Trophoblast cell (in vitro differentiated cells and primary cell): ENCODE data around the gene NFAM1.

Source experiments
- DNase-seq, 2 donors: peaks; one replicate each; pipeline ENCODE4 v3.0.0-alpha.2; 2016
- H2AFZ ChIP-seq: 2 replicates; pipeline ENCODE4 v1.6.1; 2013; ENCODE audit warnings: low read length, moderate library complexity, mild to moderate bottlenecking; ENCODE audit not compliant: insufficient read depth, poor library complexity
- H2AK5ac ChIP-seq: 2 replicates; pipeline ENCODE4 v1.6.1; 2013; ENCODE audit warnings: mild to moderate bottlenecking, low read length
- H2BK120ac ChIP-seq: 2 replicates; pipeline ENCODE4 v1.6.1; 2013; ENCODE audit warnings: low read length, mild to moderate bottlenecking, moderate library complexity; ENCODE audit not compliant: insufficient read depth, poor library complexity
- H2BK12ac ChIP-seq: 2 replicates; pipeline ENCODE4 v1.6.1; 2013; ENCODE audit warnings: mild to moderate bottlenecking, low read length, moderate library complexity
- H2BK5ac ChIP-seq: 2 replicates; pipeline ENCODE4 v1.6.1; 2013; ENCODE audit warnings: low read length, low read depth, moderate library complexity, mild to moderate bottlenecking; ENCODE audit not compliant: poor library complexity
- H3K14ac ChIP-seq: 2 replicates; pipeline ENCODE4 v1.6.1; 2013; ENCODE audit warnings: mild to moderate bottlenecking, low read length
- H3K18ac ChIP-seq: 2 replicates; pipeline ENCODE4 v1.6.1; 2013; ENCODE audit warnings: mild to moderate bottlenecking, low read length
- H3K23ac ChIP-seq: 2 replicates; pipeline ENCODE4 v1.6.1; 2013; ENCODE audit warnings: low read length
- H3K27ac ChIP-seq: 2 replicates; pipeline ENCODE4 v1.5.1; 2013; ENCODE audit warnings: low read depth, mild to moderate bottlenecking, inconsistent platforms, low read length, moderate library complexity
- H3K27me3 ChIP-seq: 2 replicates; pipeline ENCODE4 v1.6.1; 2013; ENCODE audit warnings: inconsistent platforms, mild to moderate bottlenecking, low read length, moderate library complexity; ENCODE audit not compliant: insufficient read depth
- H3K36me3 ChIP-seq, 2 experiments: 1 replicate in 1 of 2; 2 replicates in 1 of 2; pipeline ENCODE4 v1.6.1; 2013; ENCODE audit warnings: low read length in 2 of 2, mild to moderate bottlenecking in 2 of 2, moderate library complexity in 1 of 2; ENCODE audit not compliant: insufficient read depth in 2 of 2, control insufficient read depth in 1 of 2
- H3K4ac ChIP-seq: 2 replicates; pipeline ENCODE4 v1.6.1; 2013; ENCODE audit warnings: low read depth, mild to moderate bottlenecking, low read length, moderate library complexity
- H3K4me1 ChIP-seq, 2 experiments: 1 replicate in 1 of 2; 2 replicates in 1 of 2; pipeline ENCODE4 v1.6.1; 2013; ENCODE audit warnings: low read length in 2 of 2, mild to moderate bottlenecking in 2 of 2, moderate library complexity in 1 of 2; ENCODE audit not compliant: insufficient read depth in 2 of 2, control insufficient read depth in 1 of 2
- H3K4me2 ChIP-seq: 2 replicates; pipeline ENCODE4 v1.6.1; 2013; ENCODE audit warnings: inconsistent platforms, mild to moderate bottlenecking, low read length, moderate library complexity
- H3K4me3 ChIP-seq: 2 replicates; pipeline ENCODE4 v1.5.1; 2013; ENCODE audit warnings: mild to moderate bottlenecking, low read depth, low read length, inconsistent platforms
- H3K79me1 ChIP-seq: one replicate; pipeline ENCODE4 v1.6.1; 2013; ENCODE audit warnings: low read length
- H3K79me2 ChIP-seq: 2 replicates; pipeline ENCODE4 v1.6.1; 2013; ENCODE audit warnings: low read length, mild to moderate bottlenecking; ENCODE audit not compliant: control insufficient read depth, insufficient read depth, poor library complexity
- H3K9ac ChIP-seq: 2 replicates; pipeline ENCODE4 v1.6.1; 2013; ENCODE audit warnings: mild to moderate bottlenecking, low read length
- H3K9me3 ChIP-seq: 2 replicates; pipeline ENCODE4 v1.6.1; 2013; ENCODE audit warnings: low read depth, mild to moderate bottlenecking, control low read depth, inconsistent platforms, low read length; ENCODE audit not compliant: insufficient read depth
- H4K12ac ChIP-seq: 2 replicates; pipeline ENCODE4 v1.6.1; 2013; ENCODE audit warnings: low read depth, mild to moderate bottlenecking, low read length, moderate library complexity
- H4K8ac ChIP-seq: 2 replicates; pipeline ENCODE4 v1.6.1; 2013; ENCODE audit warnings: low read depth, mild to moderate bottlenecking, low read length, moderate library complexity
- H4K91ac ChIP-seq: one replicate; pipeline ENCODE4 v1.6.1; 2013; ENCODE audit warnings: low read depth, mild to moderate bottlenecking, low read length, moderate library complexity
- WGBS: extraction: QIAGEN DNeasy Blood & Tissue Kit; methylation state at CpG from one replicate; pipeline ENCODE4 v1.1.7; 2013; ENCODE audit warnings: missing lambda C conversion rate; ENCODE audit not compliant: insufficient read length, insufficient coverage; ENCODE audit errors: extremely low coverage; 5-methylcytosine and 5-hydroxymethylcytosine counted together

The NFAM1 gene

DNA sequence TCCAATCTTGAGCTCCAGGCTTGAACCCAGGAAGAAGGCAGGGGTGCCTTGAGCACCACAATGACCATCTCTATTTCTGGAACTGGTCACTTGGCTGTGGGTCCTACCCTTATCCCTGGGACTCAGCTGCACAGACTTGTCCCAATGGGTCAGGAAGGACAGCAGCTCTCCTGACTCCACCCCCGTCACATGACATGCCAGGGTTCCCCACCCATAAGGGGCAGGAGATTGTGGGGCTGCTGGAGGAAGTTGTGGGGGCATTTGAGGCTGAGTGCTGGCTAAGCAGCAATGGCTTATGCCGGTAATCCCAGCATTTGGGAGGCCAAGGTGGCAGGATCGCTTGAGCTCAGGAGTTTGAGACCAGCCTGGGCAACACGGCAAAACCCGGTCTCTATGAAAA is 56.2 kb downstream of the NFAM1 start:
- no peaks in the 10 kb centered on the region for H3K9me3 ChIP-seq
- no peak overlapping the region for H4K8ac ChIP-seq
- H4K91ac ChIP-seq, result no peak overlapping the region
- no peaks in the 10 kb centered on the region for H3K79me1 ChIP-seq
- H2BK120ac ChIP-seq, result no peak overlapping the region
- H3K14ac ChIP-seq, result no peak overlapping the region
- no peak overlapping the region for H2BK12ac ChIP-seq
- no peaks in the 10 kb centered on the region for H3K79me2 ChIP-seq
- H2AK5ac ChIP-seq, result no peak overlapping the region
- no CpG with 5 or more reads among the region's 5 CpGs for WGBS
- H3K4me2 ChIP-seq, result no peak overlapping the region
- no peak overlapping the region for H3K9ac ChIP-seq
- H3K27ac ChIP-seq, result no peak overlapping the region
- no peak overlapping the region for H2BK5ac ChIP-seq
- H3K27me3 ChIP-seq, result no peaks in the 10 kb centered on the region
- no peak overlapping the region for H4K12ac ChIP-seq
- no peaks in the 10 kb centered on the region for H3K36me3 ChIP-seq
- no peak overlapping the region for H3K18ac ChIP-seq
- no peak overlapping the region for H3K4me3 ChIP-seq
- H3K4ac ChIP-seq, result no peak overlapping the region
- H3K23ac ChIP-seq, result no peak overlapping the region
- H3K4me1 ChIP-seq, result no peaks in the 10 kb centered on the region
- H2AFZ ChIP-seq, result no peak overlapping the region
- DNase-seq, result no peak

DNA sequence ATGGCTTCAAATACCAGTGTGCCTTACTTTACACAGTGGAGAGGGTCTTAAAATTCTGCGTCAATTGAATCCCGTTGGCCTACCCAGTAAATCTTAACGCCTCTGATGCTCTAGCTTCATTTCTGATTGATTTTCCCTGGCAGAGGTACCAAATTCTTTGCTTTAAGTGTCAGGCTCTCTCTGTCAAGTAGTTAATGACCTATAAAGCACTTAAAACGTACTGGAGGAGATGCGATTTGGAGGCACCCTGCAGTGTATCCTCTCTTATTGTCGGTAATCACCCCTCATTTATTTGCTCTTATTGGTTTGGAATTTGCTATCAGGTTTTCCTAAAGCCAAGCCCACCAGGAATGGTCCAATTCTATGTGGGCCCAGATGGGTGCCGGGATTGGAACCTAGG is 59.2 kb downstream of the NFAM1 start:
- Histone ChIP-seq H3K4ac (no peak overlapping the region), H3K36me3 (no peaks in the 10 kb centered on the region), H3K9me3 (no peaks in the 10 kb centered on the region), H3K18ac (no peak overlapping the region), H4K12ac (no peak overlapping the region), H4K8ac (no peak overlapping the region), H3K79me2 (no peaks in the 10 kb centered on the region), H2BK12ac (no peak overlapping the region), H3K4me3 (no peak overlapping the region), H4K91ac (no peak overlapping the region), H3K27me3 (peaks cover 10% of the 10 kb centered on the region), H2BK120ac (no peak overlapping the region), H3K9ac (no peak overlapping the region), H3K4me1 (peaks cover 5 to 10% of the 10 kb centered on the region in 2 experiments), H2AK5ac (no peak overlapping the region), H3K14ac (no peak overlapping the region), H3K23ac (no peak overlapping the region), H3K4me2 (no peak overlapping the region), H3K27ac (no peak overlapping the region), H2BK5ac (no peak overlapping the region), H3K79me1 (no peaks in the 10 kb centered on the region), H2AFZ (no peak overlapping the region)
- WGBS, result no CpG with 5 or more reads among the region's 7 CpGs
- no peak for DNase-seq

GRCh38 chr22:42371501-42371900 is 60.7 kb downstream of the NFAM1 start:
- no peak overlapping the region for H2BK5ac ChIP-seq
- H3K79me2 ChIP-seq, result no peaks in the 10 kb centered on the region
- no peak overlapping the region for H3K4ac ChIP-seq
- no peak overlapping the region for H4K91ac ChIP-seq
- H3K9me3 ChIP-seq, result no peaks in the 10 kb centered on the region
- H3K4me3 ChIP-seq, result no peak overlapping the region
- no CpG with 5 or more reads among the region's 3 CpGs for WGBS
- no peak overlapping the region for H3K23ac ChIP-seq
- no peak overlapping the region for H2AK5ac ChIP-seq
- H3K36me3 ChIP-seq, result no peaks in the 10 kb centered on the region
- no peak for DNase-seq
- H3K27ac ChIP-seq, result no peak overlapping the region
- no peak overlapping the region for H3K18ac ChIP-seq
- H2BK12ac ChIP-seq, result no peak overlapping the region
- H2BK120ac ChIP-seq, result no peak overlapping the region
- H3K4me1 ChIP-seq, result peaks cover 5 to 10% of the 10 kb centered on the region in 2 experiments
- peaks cover 23% of the 10 kb centered on the region for H3K27me3 ChIP-seq
- no peak overlapping the region for H4K12ac ChIP-seq
- H2AFZ ChIP-seq, result no peak overlapping the region
- no peak overlapping the region for H3K4me2 ChIP-seq
- no peak overlapping the region for H3K14ac ChIP-seq
- H3K79me1 ChIP-seq, result no peaks in the 10 kb centered on the region
- no peak overlapping the region for H4K8ac ChIP-seq
- no peak overlapping the region for H3K9ac ChIP-seq

DNA sequence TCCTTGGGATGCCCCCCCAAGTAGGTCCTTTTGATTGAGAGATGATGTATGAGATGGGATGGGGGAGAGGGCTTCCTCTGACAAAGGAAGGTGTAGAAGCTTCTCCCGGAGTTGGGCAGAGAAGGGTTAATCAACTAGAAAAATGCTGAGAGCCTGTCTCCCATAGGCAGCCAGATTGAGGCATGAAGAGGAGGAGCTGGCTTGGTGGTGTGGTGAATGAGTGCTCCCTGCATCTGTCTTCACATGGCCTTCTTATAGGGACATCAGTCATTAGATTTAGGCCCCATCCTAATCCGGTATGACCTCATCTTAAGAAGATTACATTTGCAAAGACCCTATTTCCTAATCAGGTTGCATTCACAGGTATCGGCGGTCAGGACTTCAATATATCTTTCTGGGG is 61.1 kb downstream of the NFAM1 start:
- H3K36me3 ChIP-seq, result no peaks in the 10 kb centered on the region
- no peak overlapping the region for H2BK12ac ChIP-seq
- peaks cover 23% of the 10 kb centered on the region for H3K27me3 ChIP-seq
- no peak overlapping the region for H3K4me2 ChIP-seq
- H4K12ac ChIP-seq, result no peak overlapping the region
- no peak overlapping the region for H4K91ac ChIP-seq
- H2BK5ac ChIP-seq, result no peak overlapping the region
- H2BK120ac ChIP-seq, result no peak overlapping the region
- H3K14ac ChIP-seq, result no peak overlapping the region
- H3K4me1 ChIP-seq, result peaks cover 5 to 10% of the 10 kb centered on the region in 2 experiments
- no peak for DNase-seq
- no peak overlapping the region for H3K23ac ChIP-seq
- no peak overlapping the region for H2AFZ ChIP-seq
- H3K18ac ChIP-seq, result no peak overlapping the region
- no peaks in the 10 kb centered on the region for H3K79me1 ChIP-seq
- H3K4me3 ChIP-seq, result no peak overlapping the region
- H3K4ac ChIP-seq, result no peak overlapping the region
- H4K8ac ChIP-seq, result no peak overlapping the region
- no peak overlapping the region for H3K27ac ChIP-seq
- WGBS, result no CpG with 5 or more reads among the region's 4 CpGs
- H3K9me3 ChIP-seq, result no peaks in the 10 kb centered on the region
- H2AK5ac ChIP-seq, result no peak overlapping the region
- H3K9ac ChIP-seq, result no peak overlapping the region
- H3K79me2 ChIP-seq, result no peaks in the 10 kb centered on the region
